RWPE1 (cell line): Measurements from ENCODE around the gene BICD2.

Source experiments
- CTCF ChIA-PET: fragments of 350-600 bp; sonication (Branson Sonifier 250); formaldehyde crosslinking; extraction: SDS; loops from one replicate; lab custom pipeline; 2021; lab: Yijun Ruan, JAX
- POLR2A ChIA-PET: fragments of 400-600 bp; formaldehyde crosslinking; extraction: SDS; loops from one replicate; lab custom pipeline; 2020; ENCODE audit warnings: antibody characterized with exemption; ENCODE audit not compliant: low non-redundant PET; lab: Yijun Ruan, JAX
- DNase-seq: peaks from one replicate; pipeline ENCODE4 v3.0.0; 2012; ENCODE audit warnings: low spot score
- H3K27ac ChIP-seq: fragments of 450-650 bp; 2 replicates; pipeline ENCODE4 v1.5.1; 2017
- CTCF ChIP-seq: fragments of 450-650 bp; conservative IDR thresholded peaks from 2 replicates; pipeline ENCODE4 v1.5.1; 2017; ENCODE audit warnings: low read depth, mild to moderate bottlenecking

Gene BICD2

GRCh38 chr9:92679413-92680165 is 85.0 kb downstream of the BICD2 start:
- peak overlapping the region; percentile 95 for H3K27ac ChIP-seq
- POLR2A ChIA-PET: interaction anchor here (0.7 to 1.4 kb wide), 2 partner anchors 9 to 16 kb away, joined by 4 to 6 read pairs; partner anchors contain the start of gene IPPK
- DNase-seq: no peak
- TF ChIP-seq CTCF: no peak
- CTCF ChIA-PET: no interaction called here

DNA sequence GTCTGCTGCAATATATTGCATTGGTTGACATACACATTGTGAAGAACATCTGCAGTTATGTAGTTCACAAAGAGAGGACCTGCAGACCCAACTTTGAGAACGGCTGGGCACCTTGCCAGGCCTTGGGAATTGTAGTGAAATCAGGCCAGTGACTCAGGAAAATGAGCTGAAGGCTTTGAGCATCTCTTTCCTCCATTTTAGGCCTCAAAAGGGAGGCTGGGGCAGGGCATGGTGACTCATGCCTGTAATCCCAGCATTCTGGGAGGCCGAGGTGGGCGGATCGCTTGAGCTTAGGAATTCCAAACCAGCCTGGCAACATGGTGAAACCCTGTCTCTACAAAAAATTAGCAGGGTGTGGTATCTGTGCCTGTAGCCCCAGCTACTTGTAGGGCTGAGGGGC is 93.3 kb downstream of the BICD2 start:
- peak overlapping the region; percentile 87 for H3K27ac ChIP-seq
- DNase-seq: peak; percentile 79
- ChIA-PET CTCF (interaction anchor here (1.5 kb wide), 1 partner anchor 35 kb away, joined by 3 read pairs; no protein-coding TSS in a partner anchor), POLR2A (interaction anchor here (0.6 to 1.7 kb wide), 2 partner anchors 9 to 284 kb away, joined by 3 to 6 read pairs; no protein-coding TSS in a partner anchor)
- no peak for TF ChIP-seq CTCF

DNA sequence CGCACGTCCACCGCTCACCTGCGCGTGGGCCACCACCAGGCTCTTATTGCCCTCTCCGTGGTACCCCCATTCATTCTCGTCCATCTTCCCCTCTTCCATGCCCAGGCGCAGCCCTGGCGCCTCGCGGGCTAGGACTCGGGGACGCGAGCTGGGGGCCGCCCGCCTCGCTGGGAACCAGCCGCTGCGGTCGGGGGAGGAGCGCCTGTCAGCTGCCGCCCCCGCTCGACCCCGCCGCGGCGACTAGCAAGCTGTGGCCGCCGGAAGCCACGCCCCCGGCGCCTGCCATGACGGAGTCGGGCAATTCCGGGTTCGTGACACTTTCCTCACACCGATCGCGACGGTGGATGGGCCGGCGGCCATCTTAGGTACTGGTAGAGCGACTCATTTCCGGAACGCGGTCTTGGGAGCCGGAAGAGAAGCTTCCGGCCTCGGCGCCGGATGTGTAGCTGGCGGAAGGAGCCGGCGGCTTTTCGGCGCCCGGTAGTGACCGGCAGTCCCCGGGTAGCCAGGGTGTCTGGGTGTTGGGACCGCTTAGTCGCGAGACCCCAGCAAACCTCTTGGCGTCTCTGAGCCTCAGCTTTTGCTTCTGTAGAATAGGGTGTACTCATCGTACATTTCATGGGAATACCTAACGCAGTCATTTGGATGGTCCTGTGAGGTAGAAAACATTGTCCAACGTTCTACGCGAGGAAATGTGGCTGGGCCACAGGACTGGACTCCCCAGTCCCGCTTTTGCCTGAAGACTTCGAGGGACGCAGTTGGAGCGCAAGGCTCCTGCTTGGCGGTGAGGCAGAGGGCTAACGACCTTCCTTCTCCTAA is 94.5 kb downstream of the BICD2 start, which contains the start of gene IPPK:
Gene IPPK, minus strand, starts transcription at position 242 of the 819 bp plus-strand sequence. Its CDS starts 143 bp downstream, at position 99.
- ChIA-PET POLR2A (interaction anchor here (0.7 to 1.7 kb wide), 6 partner anchors 10 to 345 kb away, joined by 3 to 6 read pairs (median 5); partner anchors contain the start of gene NOL8), CTCF (interaction anchor here (0.7 to 1.5 kb wide), 4 partner anchors 37 to 532 kb away, joined by 3 read pairs; no protein-coding TSS in a partner anchor)

GRCh38 chr9:92669527-92669889 is 95.1 kb downstream of the BICD2 start:
- POLR2A ChIA-PET: interaction anchor here (0.7 to 1.7 kb wide), 6 partner anchors 9 to 344 kb away, joined by 3 to 6 read pairs (median 5); partner anchors contain the start of gene NOL8
- no peak for TF ChIP-seq CTCF

More for the DNA sequence above, 94.5 kb downstream of the BICD2 start, which contains the start of gene IPPK:
- TF ChIP-seq CTCF: no peak
- H3K27ac ChIP-seq: peak within 1 kb of the TSS; percentile 87
- DNase-seq: peak; percentile 100

GRCh38 chr9:92668746-92669526 is 95.7 kb downstream of the BICD2 start:
- no peak for TF ChIP-seq CTCF
- H3K27ac ChIP-seq: peak overlapping the region; percentile 87
- CTCF ChIA-PET: interaction anchor here (0.6 to 0.8 kb wide), 2 partner anchors 146 to 576 kb away, joined by 3 read pairs; no protein-coding TSS in a partner anchor
- DNase-seq: peak; percentile 94
- POLR2A ChIA-PET: no interaction called here

More at GRCh38 chr9:92669527-92669889, 95.1 kb downstream of the BICD2 start:
- peak; percentile 63 for DNase-seq
- CTCF ChIA-PET: interaction anchor here (0.7 kb wide), 1 partner anchor 46 kb away, joined by 3 read pairs; no protein-coding TSS in a partner anchor
- peak overlapping the region; percentile 87 for H3K27ac ChIP-seq
